IPS-18a (cell line): ENCODE data around the gene ZNF804B.

ENCODE experiments used
- H3K27ac ChIP-seq: one replicate; pipeline ENCODE4 v1.5.1; 2013; ENCODE audit warnings: low read length
- H3K27me3 ChIP-seq: one replicate; pipeline ENCODE4 v1.6.1; 2013; ENCODE audit warnings: mild to moderate bottlenecking, low read length; ENCODE audit not compliant: control insufficient read depth, insufficient read depth
- H3K36me3 ChIP-seq: one replicate; pipeline ENCODE4 v1.6.1; 2013; ENCODE audit warnings: low read depth, low read length; ENCODE audit not compliant: control insufficient read depth
- H3K4me1 ChIP-seq: one replicate; pipeline ENCODE4 v1.6.1; 2013; ENCODE audit warnings: low read depth, low read length; ENCODE audit not compliant: control insufficient read depth
- H3K4me3 ChIP-seq: one replicate; pipeline ENCODE4 v1.5.1; 2013; ENCODE audit warnings: low read length
- H3K9ac ChIP-seq: one replicate; pipeline ENCODE4 v1.6.1; 2013; ENCODE audit warnings: mild to moderate bottlenecking, low read length, moderate library complexity
- H3K9me3 ChIP-seq: one replicate; pipeline ENCODE4 v1.6.1; 2013; ENCODE audit warnings: low read depth, low read length; ENCODE audit not compliant: control insufficient read depth

ZNF804B gene

DNA sequence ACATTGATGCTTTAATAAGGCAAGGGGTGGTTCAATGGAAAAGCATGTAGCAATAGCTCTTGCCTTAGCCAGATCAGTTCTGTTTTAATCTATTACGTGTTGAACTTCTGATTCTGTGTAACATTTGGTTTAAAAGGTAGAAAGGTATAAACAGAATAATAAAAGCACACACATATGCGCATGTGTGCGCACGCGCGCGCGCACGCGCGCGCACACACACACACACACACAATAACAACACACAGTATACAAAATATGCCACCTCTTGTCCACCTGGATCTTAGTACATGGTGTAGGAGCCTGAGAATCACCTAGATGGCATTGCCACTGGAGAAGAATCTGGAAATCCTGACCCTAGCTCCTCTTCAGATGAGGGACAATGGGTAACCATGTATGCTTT, 85.6 kb downstream of the ZNF804B start:
- no peaks in the 10 kb centered on the region for H3K36me3 ChIP-seq
- no peaks in the 10 kb centered on the region for H3K27me3 ChIP-seq
- H3K4me1 ChIP-seq = no peaks in the 10 kb centered on the region
- no peak overlapping the region for H3K27ac ChIP-seq
- H3K4me3 ChIP-seq = no peak overlapping the region
- H3K9me3 ChIP-seq = no peaks in the 10 kb centered on the region
- no peak overlapping the region for H3K9ac ChIP-seq

DNA sequence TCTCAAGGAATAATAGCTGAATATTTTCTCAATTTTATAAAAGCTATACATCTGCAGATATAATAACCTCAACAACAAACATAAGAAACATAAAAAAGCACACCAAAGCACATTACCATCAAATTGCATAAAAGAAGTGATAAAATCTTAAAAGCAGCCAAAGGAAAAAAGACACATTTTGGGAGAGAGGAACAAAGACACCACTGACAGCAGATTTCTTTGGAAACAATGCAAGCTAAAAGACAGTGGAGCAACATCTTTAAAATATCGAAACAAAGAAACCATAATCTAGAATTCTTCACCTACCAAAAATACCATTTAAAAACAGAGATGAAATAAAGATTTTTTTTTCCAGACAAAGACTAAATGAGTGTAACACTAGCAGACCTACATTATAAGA, 91.7 kb downstream of the ZNF804B start:
- no peak overlapping the region for H3K27ac ChIP-seq
- no peak overlapping the region for H3K4me3 ChIP-seq
- H3K36me3 ChIP-seq = no peaks in the 10 kb centered on the region
- no peaks in the 10 kb centered on the region for H3K4me1 ChIP-seq
- H3K27me3 ChIP-seq = no peaks in the 10 kb centered on the region
- H3K9me3 ChIP-seq = peaks cover 10% of the 10 kb centered on the region
- no peak overlapping the region for H3K9ac ChIP-seq

GRCh38 chr7:88859288-88859687, 99.8 kb downstream of the ZNF804B start:
- no peak overlapping the region for H3K27ac ChIP-seq
- no peaks in the 10 kb centered on the region for H3K27me3 ChIP-seq
- no peak overlapping the region for H3K9ac ChIP-seq
- H3K9me3 ChIP-seq = no peaks in the 10 kb centered on the region
- H3K36me3 ChIP-seq = no peaks in the 10 kb centered on the region
- H3K4me3 ChIP-seq = no peak overlapping the region
- H3K4me1 ChIP-seq = no peaks in the 10 kb centered on the region

DNA sequence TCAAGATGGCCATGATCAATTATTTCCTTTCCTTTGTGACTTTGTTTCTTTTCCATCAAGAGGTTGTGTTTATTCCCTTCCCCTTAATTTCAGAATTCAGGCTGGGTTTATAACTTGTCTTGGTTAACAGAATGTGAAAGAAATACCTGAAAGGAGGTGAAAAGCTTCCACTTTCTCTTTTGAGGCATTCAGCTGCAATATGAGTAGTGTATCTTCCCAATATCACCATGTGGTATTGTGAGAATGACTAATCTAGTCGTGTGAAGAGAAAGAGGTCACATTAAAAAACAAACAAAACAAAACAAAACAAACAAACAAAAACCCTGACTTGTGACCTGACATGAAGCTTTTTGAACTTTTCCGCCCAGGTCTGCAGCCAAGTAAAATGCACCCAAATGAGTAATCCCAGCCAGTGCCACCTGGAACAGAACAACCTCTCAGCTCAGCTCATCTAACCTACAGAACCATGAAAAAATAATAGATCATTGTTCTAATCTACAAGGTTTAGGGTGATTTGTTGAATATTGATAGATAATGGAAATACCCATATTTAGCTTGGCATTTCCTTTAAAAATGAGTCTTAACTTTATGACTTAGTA, 106.9 kb downstream of the ZNF804B start:
- H3K27ac ChIP-seq = no peak overlapping the region
- H3K27me3 ChIP-seq = no peaks in the 10 kb centered on the region
- H3K36me3 ChIP-seq = no peaks in the 10 kb centered on the region
- peaks cover 6% of the 10 kb centered on the region for H3K9me3 ChIP-seq
- H3K9ac ChIP-seq = no peak overlapping the region
- no peak overlapping the region for H3K4me3 ChIP-seq
- no peaks in the 10 kb centered on the region for H3K4me1 ChIP-seq

DNA sequence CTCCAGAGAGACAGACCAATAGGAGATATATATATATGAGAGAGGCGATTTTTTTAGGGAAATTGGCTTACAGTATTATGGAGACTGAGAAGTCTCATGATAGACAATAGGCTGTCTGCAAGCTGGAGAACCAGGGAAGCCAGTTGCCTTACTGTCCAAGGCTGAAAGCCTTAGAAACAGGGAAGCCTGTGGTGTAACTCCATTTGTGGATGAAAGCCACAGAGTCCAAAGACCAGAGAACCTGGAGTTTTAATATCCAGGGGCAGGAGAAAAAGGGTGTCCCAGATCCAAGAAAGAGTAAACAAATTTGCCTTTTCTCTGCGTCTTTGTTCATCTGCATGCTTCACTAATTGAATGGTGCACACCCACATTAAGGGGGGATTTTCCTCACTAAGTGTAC, 107.7 kb downstream of the ZNF804B start:
- Histone ChIP-seq H3K27me3 (no peaks in the 10 kb centered on the region), H3K4me1 (no peaks in the 10 kb centered on the region), H3K27ac (no peak overlapping the region), H3K36me3 (no peaks in the 10 kb centered on the region), H3K9me3 (peaks cover 6% of the 10 kb centered on the region), H3K4me3 (no peak overlapping the region), H3K9ac (no peak overlapping the region)

DNA sequence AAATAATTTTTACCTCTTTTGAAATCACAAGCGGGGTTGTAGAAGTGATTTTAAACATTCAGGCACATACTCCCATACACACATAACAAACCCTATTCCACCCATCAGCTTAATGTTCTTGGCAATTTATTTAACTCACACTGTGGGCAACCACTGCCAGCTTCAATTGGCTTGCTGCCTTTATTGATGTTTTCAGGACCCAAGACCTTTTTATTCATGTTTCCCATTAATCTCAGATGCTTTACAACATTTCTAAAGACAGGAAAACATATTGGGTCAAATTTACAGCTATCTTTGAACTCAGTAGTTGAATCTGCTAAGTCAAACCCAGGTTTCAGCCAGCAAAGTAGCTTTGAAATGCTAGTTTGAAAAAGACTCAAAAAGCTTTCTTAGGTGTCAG, 109.0 kb downstream of the ZNF804B start:
- H3K36me3 ChIP-seq = no peaks in the 10 kb centered on the region

GRCh38 chr7:88881136-88881535, 121.6 kb downstream of the ZNF804B start:
- H3K27me3 ChIP-seq = no peaks in the 10 kb centered on the region
- H3K9me3 ChIP-seq = no peaks in the 10 kb centered on the region
- no peaks in the 10 kb centered on the region for H3K36me3 ChIP-seq
- H3K27ac ChIP-seq = no peak overlapping the region
- peaks cover 4% of the 10 kb centered on the region for H3K4me1 ChIP-seq
- no peak overlapping the region for H3K4me3 ChIP-seq
- H3K9ac ChIP-seq = no peak overlapping the region

More for the DNA sequence above, 109.0 kb downstream of the ZNF804B start:
- H3K4me1 ChIP-seq = no peaks in the 10 kb centered on the region
- H3K4me3 ChIP-seq = no peak overlapping the region
- H3K9me3 ChIP-seq = peaks cover 6% of the 10 kb centered on the region
- H3K27ac ChIP-seq = no peak overlapping the region
- no peaks in the 10 kb centered on the region for H3K27me3 ChIP-seq
- no peak overlapping the region for H3K9ac ChIP-seq

GRCh38 chr7:88885131-88885530, 125.6 kb downstream of the ZNF804B start:
- H3K9me3 ChIP-seq = no peaks in the 10 kb centered on the region
- peaks cover 4% of the 10 kb centered on the region for H3K4me1 ChIP-seq
- no peak overlapping the region for H3K27ac ChIP-seq
- no peak overlapping the region for H3K9ac ChIP-seq
- H3K27me3 ChIP-seq = no peaks in the 10 kb centered on the region
- H3K4me3 ChIP-seq = no peak overlapping the region
- no peaks in the 10 kb centered on the region for H3K36me3 ChIP-seq

GRCh38 chr7:88888684-88889083, 129.2 kb downstream of the ZNF804B start:
- Histone ChIP-seq H3K27ac (no peak overlapping the region), H3K4me1 (peaks cover 4% of the 10 kb centered on the region), H3K36me3 (no peaks in the 10 kb centered on the region), H3K9ac (no peak overlapping the region), H3K9me3 (no peaks in the 10 kb centered on the region), H3K27me3 (no peaks in the 10 kb centered on the region), H3K4me3 (no peak overlapping the region)

- no peaks in the 10 kb centered on the region for H3K9me3 ChIP-seq
- no peaks in the 10 kb centered on the region for H3K36me3 ChIP-seq
Observed at GRCh38 chr7:88910516-88910915, 151.0 kb downstream of the ZNF804B start.

GRCh38 chr7:88912852-88913251, 153.4 kb downstream of the ZNF804B start:
- no peaks in the 10 kb centered on the region for H3K9me3 ChIP-seq
- no peaks in the 10 kb centered on the region for H3K4me1 ChIP-seq
- H3K9ac ChIP-seq = no peak overlapping the region
- no peaks in the 10 kb centered on the region for H3K36me3 ChIP-seq
- no peak overlapping the region for H3K27ac ChIP-seq
- H3K27me3 ChIP-seq = no peaks in the 10 kb centered on the region
- H3K4me3 ChIP-seq = no peak overlapping the region

More at GRCh38 chr7:88910516-88910915, 151.0 kb downstream of the ZNF804B start:
- Histone ChIP-seq H3K4me3 (no peak overlapping the region), H3K4me1 (no peaks in the 10 kb centered on the region), H3K27ac (no peak overlapping the region), H3K9ac (no peak overlapping the region), H3K27me3 (no peaks in the 10 kb centered on the region)

DNA sequence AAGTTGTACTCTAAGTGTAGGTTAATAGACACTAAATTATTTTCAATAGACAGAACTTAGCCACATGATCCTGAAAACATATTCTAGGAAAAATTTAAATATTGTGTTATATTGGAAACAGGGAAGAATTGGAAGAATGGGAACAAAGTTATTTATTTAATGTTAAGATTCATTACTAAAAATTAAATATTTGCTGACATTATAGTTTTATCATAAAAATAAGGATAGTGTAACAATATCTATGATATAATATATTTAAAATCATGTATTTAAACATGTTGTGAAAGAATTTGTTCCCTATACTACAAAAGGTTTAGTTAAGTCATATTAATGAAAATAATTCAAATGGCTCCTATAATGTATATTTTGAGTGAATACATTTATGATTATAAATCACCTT, 156.1 kb downstream of the ZNF804B start:
- no peaks in the 10 kb centered on the region for H3K36me3 ChIP-seq
- H3K9me3 ChIP-seq = no peaks in the 10 kb centered on the region
- no peak overlapping the region for H3K9ac ChIP-seq
- H3K27me3 ChIP-seq = no peaks in the 10 kb centered on the region
- no peak overlapping the region for H3K27ac ChIP-seq
- H3K4me1 ChIP-seq = no peaks in the 10 kb centered on the region
- no peak overlapping the region for H3K4me3 ChIP-seq
